HepG2 (cell line): Measurements from ENCODE around the gene NINL. TPM values are rescaled to one million over a fixed set of nuclear protein-coding genes. Genes with fewer than 3 reads are reported as not detected.

ENCODE experiments used
- MAFK ChIP-seq, 2 experiments: IDR thresholded peaks in 1 of 2; conservative IDR thresholded peaks in 1 of 2; 2 replicates each; pipeline ENCODE4 v1.6.1; 2011; ENCODE audit warnings: improper control_type of control experiment in 2 of 2, low read length in 2 of 2
- MXI1 ChIP-seq: IDR thresholded peaks from 3 replicates; pipeline ENCODE4 v1.6.1; 2012; ENCODE audit warnings: low read depth, low read length, inconsistent platforms, borderline replicate concordance
- MYNN ChIP-seq: sonication (generic); formaldehyde crosslinking; IDR thresholded peaks from 2 replicates; pipeline ENCODE4 v1.4.0; 2020; ENCODE audit warnings: mild to moderate bottlenecking, low read depth, missing genetic modification reagents
- STAT5B ChIP-seq: sonication (generic); formaldehyde crosslinking; IDR thresholded peaks from 2 replicates; pipeline ENCODE4 v1.4.0; 2020; ENCODE audit warnings: missing genetic modification reagents
- ZNF331 ChIP-seq: sonication (generic); formaldehyde crosslinking; IDR thresholded peaks from 2 replicates; pipeline ENCODE4 v1.4.0; 2020; ENCODE audit warnings: missing genetic modification reagents
- polyA plus RNA-seq, 8 experiments: library from polyadenylated mRNA; depleted of rRNA in 3 of 8; stranded (reverse) in 7 of 8; unstranded in 1 of 8; fragments of >200 nt; fragmentation: Illumina TruSeq in 4 of 8; extraction: Trizol in 4 of 8; gene quantifications; 2 replicates each; pipeline versions ENCODE4 v1.2.1 to v1.2.3, GENCODE V29; 2011 to 2016; ENCODE audit warnings: low read depth in 4 of 8, missing spikeins in 1 of 8, mixed read lengths in 1 of 8; ENCODE audit not compliant: insufficient read depth in 1 of 8
- total RNA-seq, 5 experiments: library from RNA; depleted of rRNA; stranded (reverse); fragments of >200 nt; fragmentation: Illumina TruSeq; extraction: Trizol; gene quantifications; 2 replicates each; pipeline ENCODE4 v1.2.3, GENCODE V29; 2016; ENCODE audit warnings: low read depth in 1 of 5
- TF ChIP-seq, protein P1 (sequence below): sonication (generic); formaldehyde crosslinking; IDR thresholded peaks from 2 replicates; pipeline ENCODE4 v1.5.0; 2020; ENCODE audit warnings: mild to moderate bottlenecking, missing genetic modification reagents, moderate library complexity
- TF ChIP-seq, protein P2 (sequence below): sonication (generic); formaldehyde crosslinking; IDR thresholded peaks from 2 replicates; pipeline ENCODE4 v1.4.0; 2020; ENCODE audit warnings: missing genetic modification reagents

The NINL gene
- total and polyA plus RNA-seq, 2 of the 13 experiments (the other 11 are each of a cell fraction or from before 2014, with no cell fraction given): 32.3 to 34.3 TPM

DNA sequence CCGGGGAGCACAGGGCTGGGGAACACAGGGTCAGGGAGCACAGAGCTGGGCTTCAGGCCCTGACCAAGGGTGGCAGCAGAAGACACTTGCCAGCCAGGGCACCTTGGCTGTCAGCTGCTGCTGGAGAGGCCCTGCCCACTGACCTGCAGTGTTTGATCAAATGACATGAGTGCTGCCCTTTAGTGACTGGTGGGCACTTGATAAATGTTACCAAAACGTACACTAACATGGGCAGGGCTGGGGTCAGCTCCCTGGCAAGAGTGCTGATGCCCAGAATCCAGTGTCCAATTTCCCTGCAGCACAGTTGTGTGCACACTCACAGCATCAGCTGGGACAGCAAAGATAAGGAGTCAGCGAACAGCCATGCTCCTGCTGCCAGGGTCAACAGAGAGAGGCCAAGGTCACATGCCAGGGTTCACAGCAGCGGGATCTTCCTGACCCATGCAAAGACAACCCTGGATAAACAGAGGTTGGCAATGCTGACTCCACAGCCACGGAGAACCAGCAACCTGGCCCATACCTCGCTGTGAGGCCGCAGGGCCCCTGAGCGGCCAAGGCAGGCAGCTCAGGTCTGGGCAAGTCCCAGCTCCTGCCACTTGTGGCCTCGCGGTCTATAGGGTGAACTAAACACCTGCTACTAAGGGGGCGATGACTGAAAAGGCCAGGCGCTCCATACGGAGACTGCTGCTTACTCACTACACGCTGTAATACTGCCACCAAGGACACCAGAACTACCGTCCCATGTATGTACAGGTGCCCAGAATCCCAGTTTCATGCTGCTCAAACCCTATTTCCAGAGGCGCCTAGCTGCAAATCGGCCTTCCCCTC is 46.3 kb downstream of the NINL start (continued):
- TF ChIP-seq, protein P1, sequence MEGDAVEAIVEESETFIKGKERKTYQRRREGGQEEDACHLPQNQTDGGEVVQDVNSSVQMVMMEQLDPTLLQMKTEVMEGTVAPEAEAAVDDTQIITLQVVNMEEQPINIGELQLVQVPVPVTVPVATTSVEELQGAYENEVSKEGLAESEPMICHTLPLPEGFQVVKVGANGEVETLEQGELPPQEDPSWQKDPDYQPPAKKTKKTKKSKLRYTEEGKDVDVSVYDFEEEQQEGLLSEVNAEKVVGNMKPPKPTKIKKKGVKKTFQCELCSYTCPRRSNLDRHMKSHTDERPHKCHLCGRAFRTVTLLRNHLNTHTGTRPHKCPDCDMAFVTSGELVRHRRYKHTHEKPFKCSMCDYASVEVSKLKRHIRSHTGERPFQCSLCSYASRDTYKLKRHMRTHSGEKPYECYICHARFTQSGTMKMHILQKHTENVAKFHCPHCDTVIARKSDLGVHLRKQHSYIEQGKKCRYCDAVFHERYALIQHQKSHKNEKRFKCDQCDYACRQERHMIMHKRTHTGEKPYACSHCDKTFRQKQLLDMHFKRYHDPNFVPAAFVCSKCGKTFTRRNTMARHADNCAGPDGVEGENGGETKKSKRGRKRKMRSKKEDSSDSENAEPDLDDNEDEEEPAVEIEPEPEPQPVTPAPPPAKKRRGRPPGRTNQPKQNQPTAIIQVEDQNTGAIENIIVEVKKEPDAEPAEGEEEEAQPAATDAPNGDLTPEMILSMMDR (CRISPR knock-in tag): peak; percentile 43; the same call in 1 of the 2 replicates
- TF ChIP-seq MXI1: peak; percentile 79; the same call in 1 of the 3 replicates
- TF ChIP-seq MAFK (conservative IDR thresholded peaks at IDR 0.05 in 1 of 2, IDR thresholded peaks at IDR 0.05 in 1 of 2; ENCODE audit: low read length in 2 of 2): peak; percentile 60 to 69; a peak in 2 of 4 replicates
- TF ChIP-seq MYNN (CRISPR knock-in tag): no peak
- peak; percentile 96 for TF ChIP-seq ZNF331 (CRISPR knock-in tag)
- TF ChIP-seq STAT5B: no peak
- TF ChIP-seq, protein P2, sequence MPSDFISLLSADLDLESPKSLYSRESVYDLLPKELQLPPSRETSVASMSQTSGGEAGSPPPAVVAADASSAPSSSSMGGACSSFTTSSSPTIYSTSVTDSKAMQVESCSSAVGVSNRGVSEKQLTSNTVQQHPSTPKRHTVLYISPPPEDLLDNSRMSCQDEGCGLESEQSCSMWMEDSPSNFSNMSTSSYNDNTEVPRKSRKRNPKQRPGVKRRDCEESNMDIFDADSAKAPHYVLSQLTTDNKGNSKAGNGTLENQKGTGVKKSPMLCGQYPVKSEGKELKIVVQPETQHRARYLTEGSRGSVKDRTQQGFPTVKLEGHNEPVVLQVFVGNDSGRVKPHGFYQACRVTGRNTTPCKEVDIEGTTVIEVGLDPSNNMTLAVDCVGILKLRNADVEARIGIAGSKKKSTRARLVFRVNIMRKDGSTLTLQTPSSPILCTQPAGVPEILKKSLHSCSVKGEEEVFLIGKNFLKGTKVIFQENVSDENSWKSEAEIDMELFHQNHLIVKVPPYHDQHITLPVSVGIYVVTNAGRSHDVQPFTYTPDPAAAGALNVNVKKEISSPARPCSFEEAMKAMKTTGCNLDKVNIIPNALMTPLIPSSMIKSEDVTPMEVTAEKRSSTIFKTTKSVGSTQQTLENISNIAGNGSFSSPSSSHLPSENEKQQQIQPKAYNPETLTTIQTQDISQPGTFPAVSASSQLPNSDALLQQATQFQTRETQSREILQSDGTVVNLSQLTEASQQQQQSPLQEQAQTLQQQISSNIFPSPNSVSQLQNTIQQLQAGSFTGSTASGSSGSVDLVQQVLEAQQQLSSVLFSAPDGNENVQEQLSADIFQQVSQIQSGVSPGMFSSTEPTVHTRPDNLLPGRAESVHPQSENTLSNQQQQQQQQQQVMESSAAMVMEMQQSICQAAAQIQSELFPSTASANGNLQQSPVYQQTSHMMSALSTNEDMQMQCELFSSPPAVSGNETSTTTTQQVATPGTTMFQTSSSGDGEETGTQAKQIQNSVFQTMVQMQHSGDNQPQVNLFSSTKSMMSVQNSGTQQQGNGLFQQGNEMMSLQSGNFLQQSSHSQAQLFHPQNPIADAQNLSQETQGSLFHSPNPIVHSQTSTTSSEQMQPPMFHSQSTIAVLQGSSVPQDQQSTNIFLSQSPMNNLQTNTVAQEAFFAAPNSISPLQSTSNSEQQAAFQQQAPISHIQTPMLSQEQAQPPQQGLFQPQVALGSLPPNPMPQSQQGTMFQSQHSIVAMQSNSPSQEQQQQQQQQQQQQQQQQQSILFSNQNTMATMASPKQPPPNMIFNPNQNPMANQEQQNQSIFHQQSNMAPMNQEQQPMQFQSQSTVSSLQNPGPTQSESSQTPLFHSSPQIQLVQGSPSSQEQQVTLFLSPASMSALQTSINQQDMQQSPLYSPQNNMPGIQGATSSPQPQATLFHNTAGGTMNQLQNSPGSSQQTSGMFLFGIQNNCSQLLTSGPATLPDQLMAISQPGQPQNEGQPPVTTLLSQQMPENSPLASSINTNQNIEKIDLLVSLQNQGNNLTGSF (CRISPR knock-in tag): 0 out of 2 replicates have a peak, but pooled peaks have one; percentile 17
